ENCODE data around the gene PSMA6.
"Not testable (repeated sequence)": the region's sequence is repeated elsewhere in the genome, so short reads cannot be mapped to it uniquely, and the experiment has no call there.

Gene PSMA6

DNA sequence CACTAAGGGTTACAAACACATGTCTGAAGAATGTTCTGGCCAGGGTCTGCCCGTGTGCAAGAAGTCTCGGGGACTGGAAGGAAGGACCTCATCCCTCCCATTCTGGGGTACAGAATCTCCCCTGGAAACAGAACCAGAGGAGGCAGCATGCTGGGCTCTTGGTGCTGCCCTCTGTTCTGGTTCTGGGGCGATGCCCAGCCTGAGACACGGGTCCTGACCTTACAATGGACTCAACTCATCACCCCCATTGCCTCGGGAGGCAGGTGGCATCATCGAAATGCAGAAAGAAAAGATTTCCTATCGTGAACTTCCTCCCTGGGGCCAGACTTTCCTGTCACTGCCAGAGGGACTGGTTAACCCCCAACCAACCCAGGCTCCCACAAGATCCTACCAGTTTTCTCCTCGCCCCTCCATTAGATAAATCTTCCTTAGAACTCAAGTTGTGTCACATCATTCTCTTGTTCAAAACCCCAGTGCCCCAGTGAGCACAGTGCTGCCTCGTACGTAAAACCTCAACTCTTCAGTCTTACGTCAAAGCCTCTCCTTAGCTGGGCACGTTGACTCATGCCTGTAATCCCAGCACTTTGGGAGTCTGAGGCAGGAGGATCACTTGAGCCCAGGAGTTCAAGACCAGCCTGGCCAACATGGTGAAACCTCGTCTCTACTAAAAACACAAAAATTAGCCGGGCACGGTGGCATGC lies 52.1 kb downstream of the PSMA6 start:
- DNase-seq (ENCODE audit: low spot score) = no peak

DNA sequence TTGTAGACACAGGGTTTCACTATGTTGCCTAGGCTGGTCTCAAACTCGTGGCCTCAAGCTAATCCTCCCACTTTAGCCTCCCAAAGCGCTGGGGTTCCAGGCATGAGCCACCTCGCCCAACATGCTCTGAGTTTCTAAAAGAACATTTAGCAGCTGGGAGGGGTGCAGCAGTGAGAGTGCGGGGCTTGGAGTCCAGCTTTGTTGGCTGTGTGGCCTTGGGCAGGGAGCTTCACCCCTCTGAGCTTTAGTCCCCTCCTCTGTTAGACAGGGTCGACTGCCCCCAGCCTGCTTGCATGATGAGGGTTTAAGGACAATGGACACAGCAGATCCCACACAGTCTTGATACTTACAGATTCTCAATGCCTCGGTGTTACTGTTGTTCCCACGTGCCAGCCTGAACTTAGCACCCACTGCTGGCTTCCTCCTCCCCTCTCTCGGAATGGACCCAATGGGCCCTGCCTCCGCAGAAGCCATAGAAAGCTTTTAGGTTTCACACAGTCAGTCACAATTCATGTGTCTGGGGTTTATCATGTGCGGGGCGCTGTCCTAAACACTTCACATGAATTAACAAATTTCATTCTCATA lies 54.6 kb downstream of the PSMA6 start:
- DNase-seq (ENCODE audit: low spot score) = no peak

DNA sequence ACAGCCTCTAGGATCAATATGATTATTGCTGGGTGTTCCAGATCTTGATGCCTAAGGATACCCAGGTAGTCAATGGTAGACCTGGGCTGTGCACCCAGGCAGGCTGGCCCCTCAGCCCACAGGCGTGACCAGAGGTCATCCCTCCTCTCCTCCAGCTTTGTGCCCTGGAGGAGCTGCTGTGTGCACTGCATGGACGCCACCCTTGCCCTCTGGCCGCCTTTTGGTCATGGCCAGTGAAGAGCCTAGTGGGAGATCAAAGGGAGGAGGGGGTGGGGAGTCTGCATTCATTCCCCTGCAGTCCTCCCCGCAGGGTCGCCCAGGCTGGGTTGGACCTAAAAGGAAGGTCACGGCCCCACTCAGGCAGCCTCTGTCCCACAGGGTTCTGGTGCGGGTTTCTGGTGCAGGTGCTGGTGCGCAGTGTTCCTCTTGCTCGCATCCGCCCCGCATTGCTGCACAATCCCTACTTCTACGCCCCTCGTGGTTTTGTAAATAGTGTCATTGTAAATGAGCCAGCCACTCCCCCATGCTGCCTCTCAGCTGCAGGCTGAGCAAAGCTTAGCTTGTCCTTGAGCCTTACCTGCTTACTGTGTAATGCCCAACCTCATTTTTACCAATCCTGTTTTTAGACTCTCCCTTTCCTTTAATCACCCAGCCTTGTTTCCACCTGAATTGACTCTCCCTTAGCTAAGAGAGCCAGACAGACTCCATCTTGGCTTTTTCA lies 55.3 kb downstream of the PSMA6 start:
- DNase-seq (ENCODE audit: low spot score) = no peak

DNA sequence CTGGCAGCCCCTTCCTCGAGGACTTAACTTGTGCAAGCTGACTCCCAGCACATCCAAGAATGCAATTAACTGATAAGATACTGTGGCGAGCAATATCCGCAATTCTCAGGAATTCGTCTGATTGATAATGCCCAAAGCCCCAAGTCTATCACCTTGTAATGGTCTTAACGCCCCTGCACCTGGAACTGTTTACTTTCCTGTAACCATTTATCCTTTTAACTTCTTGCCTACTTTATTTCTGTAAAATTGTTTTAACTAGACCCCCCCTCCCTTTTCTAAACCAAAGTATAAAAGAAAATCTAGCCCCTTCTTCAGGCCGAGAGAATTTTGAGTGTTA lies 55.8 kb downstream of the PSMA6 start:
- DNase-seq (ENCODE audit: low spot score) = not testable (repeated sequence)

DNA sequence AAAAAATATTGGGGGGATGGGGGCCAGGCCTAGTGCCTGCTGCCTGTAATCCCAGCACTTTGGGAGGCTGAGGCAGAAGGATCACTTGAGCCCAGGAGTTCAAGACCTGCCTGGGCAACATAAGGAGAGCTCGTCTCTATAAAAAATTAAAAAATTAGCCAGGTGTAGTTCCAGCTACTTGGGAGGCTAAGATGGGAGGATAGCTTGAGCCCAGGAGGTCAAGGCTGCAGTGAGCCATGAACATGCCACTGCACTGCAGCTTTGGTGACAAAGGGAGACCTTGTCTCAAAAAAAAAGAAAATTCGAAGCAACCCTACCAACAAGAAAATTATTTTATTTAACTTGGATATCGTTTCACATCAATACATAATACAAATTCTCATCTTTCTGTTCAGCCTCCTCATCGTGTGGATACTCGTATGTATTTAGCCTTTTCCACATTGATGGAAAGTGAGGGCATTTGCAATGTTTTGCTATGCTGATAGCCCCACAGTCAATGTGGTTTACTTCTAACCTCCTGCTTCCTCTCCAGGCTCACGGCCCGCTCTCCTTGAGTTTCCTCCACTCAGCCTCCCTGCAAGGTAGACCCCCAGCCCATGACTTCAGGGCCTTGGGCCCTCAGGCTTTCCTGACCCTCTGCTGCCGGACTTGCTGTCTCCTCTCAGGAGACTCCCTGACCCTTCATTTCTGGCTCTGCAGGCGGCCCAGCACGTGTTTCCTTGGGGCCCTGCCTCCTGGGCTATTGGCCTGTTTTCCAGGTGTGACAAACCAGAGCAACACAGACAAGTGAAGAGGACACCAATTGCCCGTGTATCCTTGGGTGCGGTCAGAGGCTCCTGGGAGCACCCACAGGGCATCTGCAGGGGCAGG lies 57.5 kb downstream of the PSMA6 start:
- no peak for DNase-seq (ENCODE audit: low spot score)

DNA sequence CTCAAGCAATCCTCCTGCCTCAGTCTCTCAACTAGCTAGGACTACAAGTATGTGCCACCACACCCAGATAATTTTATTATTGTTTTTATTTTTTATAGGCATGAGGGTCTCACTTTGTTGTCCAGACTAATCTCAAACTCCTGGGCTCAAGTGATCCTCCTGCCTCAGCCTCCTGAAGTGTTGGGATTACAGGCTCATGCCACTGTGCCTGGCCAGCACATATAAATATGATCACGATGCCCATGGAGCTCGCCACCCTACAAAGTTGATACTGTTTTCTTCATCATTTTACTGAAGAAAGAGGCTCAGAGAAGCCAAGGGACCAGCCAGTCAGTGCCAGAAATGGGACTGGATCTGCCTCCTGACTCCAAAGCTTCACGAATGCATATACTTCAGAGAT lies 59.3 kb downstream of the PSMA6 start:
- DNase-seq (ENCODE audit: low spot score) = no peak

DNA sequence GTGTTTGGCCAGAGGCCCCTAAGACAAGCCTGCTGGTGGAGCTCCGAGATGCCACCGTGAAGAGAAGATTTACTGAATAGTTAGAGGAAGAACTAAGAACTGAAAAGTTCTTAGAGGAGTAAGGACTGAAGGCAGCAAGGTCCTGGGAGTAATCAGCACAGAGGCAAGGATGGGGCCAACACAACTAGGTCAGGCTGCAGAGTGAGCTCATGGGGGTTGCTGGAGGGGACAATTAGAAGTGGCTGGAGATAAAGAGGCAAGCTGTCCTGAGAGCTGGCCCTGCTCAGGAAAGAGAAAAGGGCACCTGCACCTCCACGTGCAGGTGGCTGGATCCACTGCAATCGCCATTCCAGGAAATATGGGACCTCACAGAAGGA lies 59.7 kb downstream of the PSMA6 start:
- DNase-seq (ENCODE audit: low spot score) = no peak

DNA sequence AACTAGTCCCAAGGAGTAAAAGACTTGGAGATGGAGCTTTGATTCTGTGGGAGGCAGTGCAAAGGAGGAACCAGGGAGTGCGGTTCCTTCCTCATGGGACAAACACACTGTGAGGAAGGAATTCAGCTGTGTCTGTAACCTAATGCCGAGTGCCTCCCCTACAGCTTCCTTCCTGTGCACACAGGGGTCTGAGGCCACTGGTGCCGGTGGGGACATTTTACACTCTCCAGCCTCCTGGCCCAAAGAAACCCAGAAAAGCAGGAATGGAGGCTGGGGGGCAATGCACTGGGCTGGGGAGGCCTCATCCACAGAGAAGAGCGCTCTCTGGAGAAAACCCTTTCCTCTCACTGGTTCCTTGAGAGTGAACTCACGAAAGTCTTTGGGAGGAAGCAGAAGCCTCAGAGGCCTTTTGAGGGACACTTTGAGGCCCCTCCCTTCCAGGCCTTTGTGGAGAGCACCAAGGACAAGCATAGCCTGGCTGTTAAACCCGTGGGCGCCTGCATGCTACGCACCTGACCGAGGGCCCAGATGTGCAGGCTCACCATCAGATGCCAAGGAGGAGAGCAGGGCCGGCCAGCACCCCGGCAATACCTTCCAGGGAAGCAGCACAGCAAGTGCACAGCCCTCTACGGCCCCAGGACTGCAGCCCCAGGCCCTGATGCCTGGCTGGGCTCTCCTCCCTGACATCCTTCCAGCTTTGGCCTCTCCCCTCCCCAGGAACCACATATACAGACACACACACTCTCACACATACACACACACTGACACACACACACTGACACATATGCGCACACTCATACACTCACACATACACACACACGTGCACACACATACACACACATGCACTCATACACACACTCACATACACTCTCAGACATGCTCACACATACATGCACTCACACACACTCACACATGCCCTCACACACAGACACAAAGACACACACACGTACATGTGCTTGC lies 60.4 kb downstream of the PSMA6 start:
- DNase-seq (ENCODE audit: low spot score) = no peak

DNA sequence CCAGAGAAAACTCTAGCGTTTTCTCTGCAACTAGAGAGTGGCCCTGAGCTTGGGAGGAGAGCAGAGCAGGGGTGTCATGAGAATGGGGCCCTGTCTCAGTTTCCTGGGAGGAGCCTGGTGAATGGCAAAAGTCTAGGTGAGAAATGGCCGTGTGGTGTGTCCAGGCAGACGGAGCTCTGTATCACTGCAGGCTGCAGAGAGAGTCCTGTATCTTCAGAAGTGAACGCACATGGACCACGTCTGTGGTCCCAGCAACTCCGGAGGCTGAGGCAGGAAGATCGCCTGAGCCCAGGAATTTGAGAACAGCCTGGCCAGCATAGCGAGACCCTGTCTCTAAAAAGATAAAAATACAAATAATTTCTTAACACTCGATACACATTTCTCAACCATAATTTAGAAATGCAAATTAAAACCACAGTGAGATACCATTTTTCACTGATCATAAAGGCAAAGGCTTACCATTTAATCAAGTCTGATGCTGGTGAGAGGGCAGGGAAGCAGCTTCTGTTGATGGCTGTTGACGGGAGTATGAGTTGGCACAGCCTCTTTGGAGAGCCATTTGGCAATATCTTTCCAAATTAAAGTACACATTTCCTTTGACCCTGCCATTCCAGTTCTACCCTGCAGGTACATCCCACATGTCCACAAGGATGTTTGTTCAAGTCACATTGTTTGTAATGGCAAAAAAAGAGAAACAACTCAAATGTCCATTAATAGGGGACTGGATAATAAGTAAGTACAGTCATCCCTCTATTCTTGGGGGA lies 61.4 kb downstream of the PSMA6 start:
- DNase-seq (ENCODE audit: low spot score) = no peak

DNA sequence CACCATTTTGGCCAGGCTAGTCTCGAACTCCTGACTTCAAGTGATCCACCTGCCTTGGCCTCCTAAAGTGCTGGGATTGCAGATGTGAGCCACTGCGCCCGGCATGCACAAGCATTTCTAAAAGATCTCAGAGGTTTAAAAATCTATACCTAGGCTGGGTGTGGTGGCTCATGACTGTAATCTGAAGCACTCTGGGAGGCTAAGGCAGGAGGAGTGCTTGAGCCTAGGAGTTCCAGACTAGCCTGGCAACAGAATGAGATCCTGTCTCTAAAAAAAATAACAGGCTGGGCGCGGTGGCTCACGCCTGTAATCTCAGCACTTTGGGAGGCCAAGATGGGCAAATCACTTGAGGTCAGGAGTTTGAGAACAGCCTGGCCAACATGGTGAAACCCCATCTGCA lies 63.1 kb downstream of the PSMA6 start:
- not testable (repeated sequence) for DNase-seq (ENCODE audit: low spot score)

DNA sequence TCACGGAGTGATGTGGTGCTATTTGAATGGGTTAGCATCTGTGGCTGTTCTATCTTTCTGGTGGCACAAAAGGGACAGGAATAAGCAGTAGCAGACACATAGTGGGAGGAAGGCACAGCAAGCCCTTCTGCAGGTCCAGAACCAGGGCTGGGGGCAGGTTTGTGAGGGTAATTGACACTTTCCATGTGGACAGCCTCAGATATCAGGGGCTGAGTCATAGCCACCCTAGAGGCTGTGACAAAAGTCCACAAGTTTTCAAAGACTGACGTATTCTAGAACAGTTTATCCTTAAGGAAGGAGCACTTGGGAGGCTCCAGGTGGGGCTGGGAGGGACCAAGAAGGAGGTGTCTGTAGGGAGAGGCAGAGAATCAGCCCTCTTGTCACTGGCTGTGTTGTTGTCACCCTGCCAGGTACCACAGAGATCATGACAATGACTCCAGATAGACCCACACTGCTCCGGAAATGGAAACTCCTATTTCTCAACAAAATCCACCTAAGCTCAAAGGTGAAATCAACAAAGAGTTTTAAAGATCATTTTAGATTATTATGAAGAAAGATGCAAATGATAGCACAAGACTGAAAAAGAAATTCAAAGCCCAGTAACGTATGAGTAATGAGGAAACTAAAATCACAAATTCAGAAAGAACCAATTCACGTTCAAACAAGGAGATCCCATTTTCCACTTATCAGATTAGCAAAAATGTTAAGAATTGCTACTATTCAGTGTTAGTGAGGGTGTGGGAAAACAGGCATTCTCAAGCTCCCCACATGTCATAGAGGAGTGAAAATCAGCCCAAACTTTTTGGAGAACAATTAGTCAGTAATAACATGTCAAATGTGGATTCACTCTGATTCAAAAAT lies 64.0 kb downstream of the PSMA6 start:
- DNase-seq (ENCODE audit: low spot score) = peak; percentile 21

DNA sequence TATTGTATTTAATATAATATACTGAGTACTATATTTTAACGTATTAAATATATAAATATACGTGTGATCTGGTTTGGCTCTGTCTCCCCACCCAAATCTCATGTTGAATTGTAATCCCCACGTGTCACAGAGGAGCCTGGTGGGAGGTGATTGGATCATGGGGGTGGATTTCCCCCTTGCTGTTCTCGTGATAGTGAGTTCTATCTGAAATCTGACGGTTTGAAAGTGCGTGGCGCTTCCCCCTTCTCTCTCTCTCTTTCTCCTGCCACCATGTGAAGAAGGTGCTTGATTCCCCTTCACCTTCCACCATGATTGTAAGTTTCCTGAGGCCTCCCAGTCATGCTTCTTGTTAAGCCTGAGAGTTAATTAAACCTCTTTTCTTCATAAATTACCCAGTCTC lies 67.5 kb downstream of the PSMA6 start:
- not testable (repeated sequence) for DNase-seq (ENCODE audit: low spot score)

DNA sequence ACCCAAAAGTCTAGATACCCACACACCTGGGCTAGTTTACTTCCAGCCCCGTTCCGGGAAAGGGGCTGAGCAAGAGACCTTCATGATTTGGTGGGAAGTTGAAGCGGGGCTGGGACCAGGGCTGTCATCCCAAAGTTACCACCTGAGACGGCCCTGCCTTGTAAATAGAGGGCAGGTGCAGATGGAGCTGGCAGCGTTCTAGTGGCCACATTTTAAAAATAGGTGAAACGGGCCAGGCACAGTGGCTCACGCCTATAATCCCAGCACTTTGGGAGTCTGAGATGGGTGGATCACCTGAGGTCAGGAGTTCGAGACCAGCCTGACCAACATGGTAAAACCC lies 68.9 kb downstream of the PSMA6 start:
- DNase-seq (ENCODE audit: low spot score) = no peak

DNA sequence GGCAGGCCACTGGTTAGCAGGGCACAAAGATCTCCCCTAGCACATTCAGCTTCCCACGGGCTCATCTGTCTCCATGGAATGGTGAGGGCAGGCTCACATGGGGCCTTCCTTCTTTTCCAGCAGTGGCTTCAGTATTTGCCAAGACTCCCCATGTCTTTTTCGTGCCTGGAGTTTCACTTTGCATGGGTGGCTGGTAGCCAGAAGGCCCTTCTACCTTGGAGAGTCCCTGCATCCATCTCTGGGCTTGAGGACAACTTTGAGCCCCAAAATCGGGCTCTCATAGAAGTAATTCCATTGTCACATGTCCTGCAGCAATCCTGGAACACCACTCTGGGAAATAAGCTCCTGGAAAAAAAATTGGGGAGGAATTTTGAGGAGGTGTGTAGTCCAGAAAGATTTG lies 70.3 kb downstream of the PSMA6 start:
- no peak for DNase-seq (ENCODE audit: low spot score)

DNA sequence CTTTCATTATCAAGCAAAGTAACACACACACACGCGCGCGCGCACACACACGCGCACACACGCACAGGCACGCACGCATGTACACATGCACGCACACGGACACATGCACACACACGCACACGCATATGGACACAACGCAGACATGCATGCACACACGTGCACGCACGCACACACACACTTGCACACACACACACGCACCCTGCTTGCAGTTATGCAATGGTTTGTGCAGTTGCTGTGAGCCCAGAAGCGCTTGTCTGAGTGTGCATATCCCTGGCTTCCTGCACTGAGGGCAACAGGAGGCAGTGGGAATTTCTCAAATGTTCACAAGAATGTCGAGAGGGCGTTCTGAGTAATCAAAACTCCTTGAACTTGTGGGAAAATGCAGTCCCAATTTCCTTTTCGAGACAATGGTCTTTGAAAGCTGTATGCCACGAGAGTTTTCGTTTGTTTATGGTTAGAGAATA lies 70.8 kb downstream of the PSMA6 start:
- DNase-seq (ENCODE audit: low spot score) = no peak

DNA sequence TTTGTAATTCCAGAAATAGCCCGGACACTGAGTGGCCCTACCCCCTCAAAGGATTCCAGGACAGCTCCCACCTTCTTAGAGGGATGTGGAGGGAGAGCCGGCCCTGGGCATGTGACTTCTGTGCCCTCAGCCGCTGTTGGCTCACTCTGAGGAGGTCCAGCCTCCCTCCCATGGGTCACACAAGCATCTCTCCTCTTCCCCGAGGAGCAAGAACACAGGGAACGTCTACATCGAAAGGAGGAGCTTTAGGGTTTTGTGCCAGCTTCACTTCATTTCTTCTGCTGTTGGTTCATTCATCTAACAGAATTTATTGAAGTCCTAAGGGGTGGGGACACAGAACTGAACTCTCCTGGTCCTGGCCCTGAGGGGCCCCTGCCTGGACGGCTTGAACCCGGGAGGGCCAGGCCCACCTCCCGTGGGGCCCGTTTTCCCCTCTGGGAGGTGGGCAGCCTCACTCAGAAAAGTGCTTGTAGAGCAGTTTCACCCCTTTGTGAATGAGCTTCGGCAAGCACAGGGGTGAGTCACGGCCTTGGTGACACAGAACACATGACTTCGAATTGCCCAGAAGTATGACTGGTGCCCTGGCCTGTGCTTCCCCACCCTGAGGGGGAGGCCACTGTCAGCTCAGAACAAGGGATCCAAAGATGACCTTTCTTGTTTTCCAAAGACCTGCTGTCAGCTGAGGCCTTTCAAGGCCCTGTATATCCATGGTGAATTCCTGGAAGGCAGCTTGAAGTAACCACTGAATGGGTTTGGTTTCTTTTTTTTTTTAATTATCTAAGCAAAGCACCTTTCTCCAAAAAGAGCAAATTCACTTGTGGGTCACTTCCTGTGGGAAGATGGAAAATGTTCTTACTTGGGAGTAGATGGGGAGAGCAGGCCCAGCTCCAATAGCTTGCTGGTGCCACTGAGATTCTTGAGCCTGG lies 73.2 kb downstream of the PSMA6 start:
- peak; percentile 96 for DNase-seq (ENCODE audit: low spot score)

DNA sequence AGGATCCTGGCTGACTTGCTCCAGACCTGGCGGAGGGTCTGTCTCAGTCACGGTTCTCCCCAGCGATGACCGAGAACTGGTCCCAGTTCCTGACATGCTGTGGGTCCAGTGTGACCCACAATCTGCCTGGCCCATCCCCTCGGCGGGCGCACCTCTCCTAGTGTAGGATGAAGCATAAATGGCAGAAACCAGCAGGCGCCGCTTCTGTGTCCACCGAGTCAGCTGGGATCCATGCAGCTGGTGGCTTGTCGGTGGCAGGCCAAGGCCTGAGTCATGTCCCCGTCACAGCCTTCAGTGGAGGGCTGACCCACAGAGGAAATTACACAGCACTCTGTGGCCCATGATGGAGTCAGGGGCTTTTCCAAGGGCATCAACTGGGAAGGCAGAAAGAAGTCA lies 73.9 kb downstream of the PSMA6 start:
- peak; percentile 60 for DNase-seq (ENCODE audit: low spot score)

DNA sequence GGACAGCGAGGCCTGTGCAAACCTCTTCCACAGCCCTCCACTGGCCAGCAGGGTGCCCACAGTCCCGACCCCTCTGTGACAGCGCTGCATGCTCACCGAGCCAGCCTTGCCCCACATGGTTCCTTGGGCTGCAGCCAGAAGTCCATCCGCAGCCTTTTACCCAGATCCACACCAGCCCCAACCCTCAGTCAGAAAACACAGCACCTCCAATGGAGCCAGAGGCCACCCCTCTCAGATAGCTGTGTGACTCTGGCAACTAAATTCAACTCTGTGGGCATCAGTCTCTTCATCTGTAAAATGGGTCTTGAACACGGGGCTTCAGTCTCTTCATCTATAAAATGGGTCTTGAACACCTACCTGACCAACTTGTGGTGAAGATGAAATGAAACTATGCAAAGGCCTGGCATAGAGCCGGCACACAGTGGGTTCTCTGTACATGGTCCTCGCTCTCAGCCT lies 74.4 kb downstream of the PSMA6 start:
- no peak for DNase-seq (ENCODE audit: low spot score)

DNA sequence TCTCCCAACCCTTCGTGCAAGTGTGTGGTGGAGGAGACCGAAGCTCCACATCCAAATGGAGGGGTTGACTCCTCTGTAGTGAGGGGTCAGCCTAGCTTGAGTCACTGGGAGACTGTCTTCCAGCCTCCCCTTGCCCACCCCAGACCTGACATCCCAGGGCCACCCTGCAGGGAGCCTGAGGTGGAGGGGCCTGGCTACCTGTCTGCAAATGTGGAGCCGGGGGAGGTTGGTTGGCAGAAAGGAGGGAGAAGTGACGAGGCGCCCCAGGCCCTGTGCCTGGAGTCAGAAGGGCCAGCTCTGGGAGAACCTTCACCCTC lies 74.8 kb downstream of the PSMA6 start:
- DNase-seq (ENCODE audit: low spot score) = no peak
